Measurements from ENCODE around the gene TNFRSF9.

Gene TNFRSF9

GRCh38 chr1:7983086-7983778, 42.6 kb upstream of the TNFRSF9 start:
- POLR2A ChIA-PET: no interaction called here

GRCh38 chr1:7980984-7981383, 40.3 kb upstream of the TNFRSF9 start:
- ChIA-PET POLR2A (no interaction called here), CTCF (interaction anchor here (1.1 to 14.7 kb wide), 9 partner anchors 8 to 368 kb away, joined by 3 to 188 read pairs (median 4); no protein-coding TSS in a partner anchor)
- no peak for DNase-seq (ENCODE audit: extremely low spot score)
- TF ChIP-seq CTCF (IDR thresholded peaks at IDR 0.05; ENCODE audit: control extremely low read depth, extremely low read depth, low read depth, missing control alignments): no peak

More at GRCh38 chr1:7983086-7983778, 42.6 kb upstream of the TNFRSF9 start:
- no peak for DNase-seq (ENCODE audit: extremely low spot score)
- TF ChIP-seq CTCF (IDR thresholded peaks at IDR 0.05; ENCODE audit: control extremely low read depth, extremely low read depth, low read depth, missing control alignments): no peak
- CTCF ChIA-PET: interaction anchor here (0.7 to 14.7 kb wide), 15 partner anchors 8 to 367 kb away, joined by 3 to 188 read pairs (median 3); partner anchors contain the start of genes SLC45A1 and TNFRSF9

- DNase-seq (ENCODE audit: extremely low spot score): peak; percentile 67
- peak; percentile 74 for TF ChIP-seq CTCF (IDR thresholded peaks at IDR 0.05; ENCODE audit: control extremely low read depth, extremely low read depth, low read depth, missing control alignments)
- POLR2A ChIA-PET: interaction anchor here (0.6 kb wide), 1 partner anchor 50 kb away, joined by 6 read pairs; no protein-coding TSS in a partner anchor
- CTCF ChIA-PET: interaction anchor here (0.7 to 14.7 kb wide), 25 partner anchors 9 to 429 kb away, joined by 3 to 188 read pairs (median 4); partner anchors contain the start of gene PARK7
Measured at GRCh38 chr1:7975212-7975865, 34.7 kb upstream of the TNFRSF9 start.

- ChIA-PET POLR2A (no interaction called here), CTCF (interaction anchor here (0.9 to 14.7 kb wide), 5 partner anchors 9 to 378 kb away, joined by 3 to 188 read pairs (median 4); no protein-coding TSS in a partner anchor)
- TF ChIP-seq CTCF (IDR thresholded peaks at IDR 0.05; ENCODE audit: control extremely low read depth, extremely low read depth, low read depth, missing control alignments): no peak
- no peak for DNase-seq (ENCODE audit: extremely low spot score)
Measured at GRCh38 chr1:7973086-7973485, 32.4 kb upstream of the TNFRSF9 start.

GRCh38 chr1:7972285-7972684, 31.6 kb upstream of the TNFRSF9 start:
- POLR2A ChIA-PET: interaction anchor here (0.6 kb wide), 1 partner anchor 666 kb away, joined by 3 read pairs; no protein-coding TSS in a partner anchor
- CTCF ChIA-PET: interaction anchor here (0.9 to 14.7 kb wide), 4 partner anchors 10 to 379 kb away, joined by 3 to 188 read pairs (median 4); no protein-coding TSS in a partner anchor
- no peak for TF ChIP-seq CTCF (IDR thresholded peaks at IDR 0.05; ENCODE audit: control extremely low read depth, extremely low read depth, low read depth, missing control alignments)
- no peak for DNase-seq (ENCODE audit: extremely low spot score)

- no peak for DNase-seq (ENCODE audit: extremely low spot score)
- no peak for TF ChIP-seq CTCF (IDR thresholded peaks at IDR 0.05; ENCODE audit: control extremely low read depth, extremely low read depth, low read depth, missing control alignments)
- CTCF ChIA-PET: interaction anchor here (1.7 kb wide), 1 partner anchor 10 kb away, joined by 4 read pairs; no protein-coding TSS in a partner anchor
- POLR2A ChIA-PET: no interaction called here
Measured at GRCh38 chr1:7971024-7971423, 30.4 kb upstream of the TNFRSF9 start.
